Raji (cell line): ENCODE measurements around the gene TMPRSS6.

ENCODE experiments used
- POLR2A ChIP-seq: IDR thresholded peaks from 2 replicates; pipeline ENCODE4 v1.6.1; 2011; ENCODE audit warnings: low read depth, low read length, control low read depth; ENCODE audit not compliant: insufficient read depth

Gene TMPRSS6

GRCh38 chr22:37112084-37112728, 2.7 kb upstream of the TMPRSS6 start:
- TF ChIP-seq POLR2A, result no peak

- TF ChIP-seq POLR2A, result no peak
Measured at GRCh38 chr22:37111156-37111717, 1.7 kb upstream of the TMPRSS6 start.

GRCh38 chr22:37107816-37108621, 1.5 kb downstream of the TMPRSS6 start:
- no peak for TF ChIP-seq POLR2A

GRCh38 chr22:37105990-37106389, 3.5 kb downstream of the TMPRSS6 start:
- no peak for TF ChIP-seq POLR2A

GRCh38 chr22:37105154-37105553, 4.4 kb downstream of the TMPRSS6 start:
- no peak for TF ChIP-seq POLR2A

GRCh38 chr22:37103656-37104452, 5.7 kb downstream of the TMPRSS6 start:
- no peak for TF ChIP-seq POLR2A

- no peak for TF ChIP-seq POLR2A
Measured at GRCh38 chr22:37103151-37103550, 6.4 kb downstream of the TMPRSS6 start.

- TF ChIP-seq POLR2A, result no peak
Measured at GRCh38 chr22:37101311-37102066, 8.0 kb downstream of the TMPRSS6 start.

GRCh38 chr22:37100589-37101127, 8.9 kb downstream of the TMPRSS6 start:
- no peak for TF ChIP-seq POLR2A

- TF ChIP-seq POLR2A, result no peak
Measured at GRCh38 chr22:37098976-37099591, 10.4 kb downstream of the TMPRSS6 start.

GRCh38 chr22:37097346-37097745, 12.2 kb downstream of the TMPRSS6 start:
- TF ChIP-seq POLR2A, result no peak

- no peak for TF ChIP-seq POLR2A
Measured at GRCh38 chr22:37095113-37095512, 14.4 kb downstream of the TMPRSS6 start.

GRCh38 chr22:37094239-37094638, 15.3 kb downstream of the TMPRSS6 start:
- no peak for TF ChIP-seq POLR2A

GRCh38 chr22:37092997-37093396, 16.5 kb downstream of the TMPRSS6 start:
- no peak for TF ChIP-seq POLR2A
